ENCODE data around the gene STK16.
"Not testable (repeated sequence)": the region's sequence is repeated elsewhere in the genome, so short reads cannot be mapped to it uniquely, and the experiment has no call there.

The STK16 gene

GRCh38 chr2:219244789-219245147, 511 bp upstream of the STK16 start:
- no peak for DNase-seq (ENCODE audit: low read depth in 2 of 2)

GRCh38 chr2:219245899-219246230, 586 bp downstream of the STK16 start:
- no peak for DNase-seq (ENCODE audit: low read depth in 2 of 2)

- no peak for DNase-seq (ENCODE audit: low read depth in 2 of 2)
These were observed 1.3 kb downstream of the STK16 start for GRCh38 chr2:219246559-219246958.

- no peak for DNase-seq (ENCODE audit: low read depth in 2 of 2)
These were observed 2.7 kb downstream of the STK16 start for GRCh38 chr2:219247678-219248642.

- DNase-seq (ENCODE audit: low read depth in 2 of 2): no peak
These were observed 3.5 kb downstream of the STK16 start for GRCh38 chr2:219248845-219249202.

- DNase-seq (ENCODE audit: low read depth in 2 of 2): no peak
These were observed 4.1 kb downstream of the STK16 start for GRCh38 chr2:219249203-219249980.

- no peak for DNase-seq (ENCODE audit: low read depth in 2 of 2)
These were observed 4.9 kb downstream of the STK16 start for GRCh38 chr2:219250049-219250781.

- no peak for DNase-seq (ENCODE audit: low read depth in 2 of 2)
These were observed 6.4 kb downstream of the STK16 start for GRCh38 chr2:219251656-219252055.

GRCh38 chr2:219252084-219252483, 6.8 kb downstream of the STK16 start:
- no peak for DNase-seq (ENCODE audit: low read depth in 2 of 2)

- DNase-seq (ENCODE audit: low read depth in 2 of 2): no peak
These were observed 7.3 kb downstream of the STK16 start for GRCh38 chr2:219252570-219252899.

GRCh38 chr2:219252900-219253752, 7.8 kb downstream of the STK16 start, which contains the start of gene TUBA4B:
Gene TUBA4B, plus strand, starts transcription at chr2:219253243. Its CDS starts 165 bp downstream, at chr2:219253408.
- DNase-seq (ENCODE audit: low read depth in 2 of 2): no peak

- DNase-seq (ENCODE audit: low read depth in 2 of 2): peak; percentile 84 to 87
These were observed 8.7 kb downstream of the STK16 start, which contains the start of gene TUBA4A for GRCh38 chr2:219253753-219254589. Gene TUBA4A, minus strand, starts transcription at chr2:219253918. Its CDS starts 60 bp downstream, at chr2:219253858.

- DNase-seq (ENCODE audit: low read depth in 2 of 2): no peak
These were observed 9.4 kb downstream of the STK16 start for GRCh38 chr2:219254590-219255201.

GRCh38 chr2:219258942-219259341, 13.7 kb downstream of the STK16 start:
- not testable (repeated sequence) for DNase-seq (ENCODE audit: low read depth in 2 of 2)

GRCh38 chr2:219261024-219261855, 16.0 kb downstream of the STK16 start:
- DNase-seq (ENCODE audit: low read depth in 2 of 2): no peak

- no peak for DNase-seq (ENCODE audit: low read depth in 2 of 2)
These were observed 21.0 kb downstream of the STK16 start for GRCh38 chr2:219266232-219266631.

GRCh38 chr2:219266886-219267285, 21.6 kb downstream of the STK16 start:
- DNase-seq (ENCODE audit: low read depth in 2 of 2): no peak

GRCh38 chr2:219268294-219268693, 23.0 kb downstream of the STK16 start:
- DNase-seq (ENCODE audit: low read depth in 2 of 2): no peak
